GM08714 (cell line): ENCODE data around the gene AQP11.
"Not testable (repeated sequence)": the region's sequence is repeated elsewhere in the genome, so short reads cannot be mapped to it uniquely, and the experiment has no call there.

Experiments
- H3K4me3 ChIP-seq: fragments of 200-500 bp; sonication (Bioruptor generic); 2 replicates; pipeline ENCODE4 v1.5.1; 2014; ENCODE audit warnings: mild to moderate bottlenecking, low read length, inconsistent platforms
- ZNF274 ChIP-seq: IDR thresholded peaks from 2 replicates; pipeline ENCODE4 v1.6.1; 2012; ENCODE audit warnings: mild to moderate bottlenecking, low read depth, low read length

The AQP11 gene

DNA sequence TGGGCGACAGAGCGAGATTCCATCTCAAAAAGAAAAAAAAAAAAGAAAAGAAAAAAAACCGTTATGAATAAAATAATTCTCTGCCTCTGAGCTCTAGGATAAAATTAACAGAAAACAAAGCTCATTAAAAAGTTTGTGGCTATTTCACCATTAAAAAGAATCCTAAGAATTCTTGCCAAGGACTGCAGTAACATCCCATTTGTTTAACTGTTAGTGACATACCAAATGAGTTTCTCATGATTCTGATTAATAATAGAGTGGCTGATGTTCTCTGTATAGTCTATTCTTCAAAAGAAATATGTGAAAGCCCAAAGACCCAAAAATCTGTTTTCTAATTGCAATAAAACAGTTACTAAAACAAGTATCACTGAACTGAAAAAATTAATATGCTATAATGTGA lies 28.1 kb downstream of the AQP11 start:
- no peak overlapping the region for H3K4me3 ChIP-seq
- TF ChIP-seq ZNF274 = no peak

DNA sequence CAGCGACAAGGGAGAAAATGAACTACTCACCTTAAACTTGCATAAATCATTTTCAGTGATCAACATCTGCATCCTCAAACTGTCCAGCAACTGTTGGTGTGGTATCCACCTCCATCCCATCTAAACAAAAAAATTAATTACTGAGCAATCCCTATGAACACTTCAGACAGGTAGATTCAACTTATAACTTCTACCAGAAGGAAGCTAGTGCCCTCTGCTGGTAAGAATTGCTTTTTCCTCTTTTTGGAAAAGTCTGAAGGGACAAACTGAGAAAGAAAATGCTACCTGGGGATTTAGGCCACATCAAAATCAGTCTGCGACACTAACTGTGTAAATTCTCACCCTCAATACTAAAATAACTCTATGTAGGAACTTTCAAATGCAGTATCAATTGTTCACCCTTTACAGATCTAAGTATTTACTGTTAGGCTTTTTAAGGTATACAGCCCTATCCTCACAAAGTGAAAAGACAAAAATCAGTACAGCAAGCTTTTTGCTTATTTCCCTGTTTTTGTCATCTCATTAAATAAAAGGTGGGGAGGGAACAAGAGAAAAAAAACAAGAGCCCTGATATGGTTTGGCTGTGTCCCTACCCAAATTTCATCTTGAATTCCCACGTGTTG lies 29.9 kb downstream of the AQP11 start:
- H3K4me3 ChIP-seq = no peak overlapping the region
- no peak for TF ChIP-seq ZNF274

DNA sequence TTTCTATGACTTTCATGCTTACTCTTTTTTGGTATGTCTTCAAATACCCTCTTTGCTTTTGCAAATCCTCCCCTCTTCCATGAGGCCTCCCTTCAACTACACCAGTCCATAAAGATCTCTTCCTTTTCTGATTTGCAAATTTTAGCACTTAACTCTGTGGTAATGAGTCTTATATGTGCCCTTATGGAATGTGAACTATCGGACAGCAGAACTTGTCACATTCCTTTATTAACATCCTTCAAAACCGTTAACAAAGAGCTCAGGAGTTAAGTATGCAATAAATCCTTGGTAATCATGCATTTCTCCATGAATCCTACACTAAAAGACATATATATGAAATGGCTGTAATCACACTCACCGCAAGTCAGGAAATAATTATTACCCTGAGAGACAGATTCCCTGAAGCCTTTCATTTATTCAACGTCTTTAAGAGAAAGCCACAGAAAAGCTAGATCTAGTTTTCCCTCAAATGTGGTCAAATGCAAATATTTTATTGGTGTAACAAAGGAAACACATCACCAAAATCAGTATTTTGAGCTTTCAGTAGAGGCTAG lies 40.5 kb downstream of the AQP11 start:
- TF ChIP-seq ZNF274 = no peak
- no peak overlapping the region for H3K4me3 ChIP-seq

DNA sequence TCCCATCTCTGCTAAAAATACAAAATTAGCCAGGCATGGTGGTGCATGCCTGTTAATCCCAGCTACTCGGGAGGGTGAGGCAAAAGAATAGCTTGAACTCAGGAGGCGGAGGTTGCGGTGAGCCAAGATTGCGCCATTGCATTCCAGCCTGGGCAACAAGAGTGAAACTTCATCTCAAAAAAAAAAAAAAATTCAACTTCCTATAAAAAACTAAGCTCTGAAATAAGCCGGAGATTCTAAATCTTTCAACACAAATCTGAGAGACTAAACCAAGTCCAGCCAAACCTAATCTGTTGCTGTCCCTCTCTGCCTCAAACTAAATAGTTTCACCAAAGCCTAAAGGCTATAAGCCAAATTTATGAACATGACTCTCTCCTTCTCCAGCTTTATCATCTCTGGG lies 44.2 kb downstream of the AQP11 start:
- not testable (repeated sequence) for H3K4me3 ChIP-seq

DNA sequence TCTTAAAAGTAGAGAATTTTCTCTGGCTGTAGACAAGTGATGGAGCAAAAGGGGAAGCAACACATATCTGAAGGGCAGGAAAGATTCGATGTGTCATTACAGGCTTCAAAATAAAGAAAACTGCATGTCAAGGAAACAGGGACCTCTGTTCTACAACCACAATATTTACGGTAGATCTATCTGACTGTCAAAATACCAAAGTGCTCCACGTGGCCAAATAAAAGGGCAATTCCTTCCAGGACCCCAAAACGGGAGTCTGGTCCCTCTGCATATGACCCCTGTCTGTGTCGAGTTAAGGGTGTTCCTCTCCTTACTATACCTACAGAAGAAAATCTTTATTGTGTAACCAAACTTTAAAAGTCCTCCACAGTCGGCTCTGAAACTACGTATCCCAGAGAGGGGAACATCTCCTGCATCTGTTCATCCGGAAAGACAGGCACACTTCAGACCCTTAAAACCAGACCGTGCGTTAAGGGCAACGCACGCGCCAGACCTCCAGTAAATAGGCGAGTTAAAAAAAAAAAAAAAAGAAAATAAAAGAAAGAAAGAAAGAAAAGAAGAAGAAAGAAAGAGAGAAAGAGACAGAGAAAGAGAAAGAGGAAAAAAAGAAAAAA lies 47.1 kb downstream of the AQP11 start:
- peak overlapping the region; percentile 93 for H3K4me3 ChIP-seq
- TF ChIP-seq ZNF274 = no peak

DNA sequence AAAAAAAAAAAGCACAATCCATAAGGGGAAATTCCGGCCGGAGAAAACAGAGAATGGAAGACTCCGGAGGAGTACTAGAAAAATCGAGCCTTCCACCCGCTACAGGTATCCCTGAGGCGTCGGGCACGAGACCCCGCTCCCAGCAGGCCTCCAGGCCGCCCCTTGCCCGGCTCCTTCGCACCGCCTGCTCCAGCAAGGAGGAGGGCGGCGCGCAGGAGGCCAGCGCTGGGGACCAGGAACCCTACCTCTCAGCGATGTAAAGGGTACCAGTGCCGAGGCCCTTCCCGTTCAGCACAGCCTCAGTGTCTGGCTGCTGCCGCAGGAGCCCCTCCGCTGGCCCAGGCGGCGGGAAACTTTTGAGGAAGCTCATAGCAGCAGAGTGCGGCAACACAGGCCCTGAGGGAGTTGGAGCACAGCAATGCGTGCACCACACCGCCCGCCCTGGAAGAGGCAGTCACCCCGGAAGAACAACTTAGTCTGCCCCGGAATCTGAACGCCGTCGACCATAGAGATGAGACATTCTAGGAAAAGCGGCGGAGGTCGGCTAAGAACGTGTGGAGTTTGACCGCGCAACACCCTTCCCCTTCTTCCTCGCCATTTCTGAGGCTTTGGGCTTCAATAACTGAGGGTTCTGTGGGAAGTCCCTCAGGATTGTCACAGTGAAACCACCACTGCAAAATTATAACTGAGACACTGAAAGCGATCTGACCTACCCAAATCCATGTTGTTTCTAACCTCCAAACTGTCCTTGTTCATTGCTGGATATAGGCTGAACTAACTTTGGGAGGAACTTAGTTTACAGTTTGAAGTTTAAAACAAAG lies 47.8 kb downstream of the AQP11 start, which contains the start of gene CLNS1A:
Gene CLNS1A (minus strand): TSS at position 450 of the 821 bp plus-strand sequence. CDS start 80 bp downstream, at position 370.
- peak within 1 kb of the TSS; percentile 93 for H3K4me3 ChIP-seq
- TF ChIP-seq ZNF274 = no peak

DNA sequence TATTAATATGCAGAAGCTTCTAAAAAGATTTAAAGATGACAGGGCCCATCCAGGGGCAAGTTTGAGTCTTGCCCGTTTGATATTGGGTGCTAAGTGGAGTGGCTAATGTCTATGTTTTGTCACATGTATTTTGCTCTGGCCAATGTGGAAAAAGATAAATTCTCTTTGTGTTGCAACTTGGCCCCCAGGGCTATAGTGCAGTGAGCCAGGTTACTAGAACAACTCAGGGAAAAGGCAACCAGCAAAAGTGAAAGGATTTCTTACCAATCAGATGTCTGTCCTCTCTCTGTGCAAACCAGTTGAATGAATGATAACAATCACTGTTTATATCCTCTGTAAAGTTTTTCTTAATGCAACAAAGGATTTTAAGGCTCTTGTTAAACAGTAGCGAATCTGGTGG lies 52.5 kb downstream of the AQP11 start:
- no peak for TF ChIP-seq ZNF274
- no peak overlapping the region for H3K4me3 ChIP-seq

DNA sequence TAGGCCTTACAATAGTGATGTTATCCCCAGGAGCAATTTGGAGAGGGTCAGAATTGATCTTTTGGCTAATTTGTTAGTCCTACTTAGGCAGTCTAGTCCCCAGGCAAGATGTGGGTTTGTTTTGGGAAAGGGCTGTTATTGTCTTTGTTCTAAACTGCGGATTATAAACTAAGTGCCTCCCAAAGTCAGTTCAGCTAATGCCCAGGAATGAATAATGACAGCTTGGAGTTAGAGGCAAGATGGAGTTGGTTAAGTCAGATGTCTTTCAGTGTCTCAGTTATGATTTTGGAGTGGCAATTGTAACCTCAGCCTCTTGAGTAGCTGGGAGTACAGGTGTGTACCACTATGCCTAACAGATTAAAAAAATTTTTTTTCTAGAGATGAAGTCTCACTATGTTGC lies 55.1 kb downstream of the AQP11 start:
- TF ChIP-seq ZNF274 = no peak
- H3K4me3 ChIP-seq = no peak overlapping the region

DNA sequence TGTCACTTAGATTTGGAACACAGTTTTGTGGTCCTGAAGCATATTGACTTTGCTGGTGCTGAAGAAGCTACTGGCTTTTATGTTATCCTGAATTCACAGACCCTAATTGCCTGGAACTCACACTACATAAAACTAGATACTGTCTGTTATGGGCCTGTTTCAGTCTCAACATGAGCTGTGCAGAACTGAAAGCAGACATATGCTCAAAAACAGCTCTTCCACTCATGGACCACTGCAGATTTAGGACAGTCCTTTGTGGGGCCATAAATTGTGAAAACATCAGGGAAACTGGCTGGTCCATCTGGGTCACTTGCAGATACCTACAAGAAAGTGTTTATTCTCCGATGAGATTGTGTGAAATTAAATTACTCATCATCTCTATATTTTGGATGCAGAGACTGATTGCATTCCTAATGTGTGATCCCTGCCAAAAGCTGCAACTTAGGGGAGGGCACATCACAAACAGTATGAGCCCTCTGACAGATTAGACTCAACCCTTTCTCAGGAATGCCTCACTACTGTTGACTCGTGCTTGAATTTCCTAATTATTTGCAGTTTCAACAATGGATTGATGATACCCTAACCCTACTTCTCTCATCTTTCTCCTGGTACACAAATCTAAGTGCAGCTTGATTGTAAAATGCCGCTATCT lies 58.0 kb downstream of the AQP11 start:
- H3K4me3 ChIP-seq = no peak overlapping the region
- TF ChIP-seq ZNF274 = no peak

DNA sequence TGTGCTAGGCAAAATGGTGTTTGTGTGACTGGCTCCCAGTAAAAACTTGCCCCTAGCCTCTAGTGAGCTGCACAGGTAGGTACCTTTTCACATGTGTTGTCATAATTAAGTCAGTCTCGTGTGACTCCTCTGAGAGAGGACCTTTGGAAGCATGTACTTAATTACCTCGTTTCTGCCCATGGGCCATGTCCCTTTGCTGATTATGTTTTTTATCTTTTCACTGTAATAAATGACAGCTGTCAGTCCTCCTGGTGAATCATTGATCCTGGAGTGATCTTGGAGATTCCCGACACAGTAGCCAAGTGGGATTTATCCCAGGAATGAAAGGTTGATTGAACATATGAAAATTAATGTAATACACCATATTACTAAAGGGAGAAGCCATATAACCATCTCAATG lies 60.4 kb downstream of the AQP11 start:
- no peak overlapping the region for H3K4me3 ChIP-seq
- TF ChIP-seq ZNF274 = no peak

DNA sequence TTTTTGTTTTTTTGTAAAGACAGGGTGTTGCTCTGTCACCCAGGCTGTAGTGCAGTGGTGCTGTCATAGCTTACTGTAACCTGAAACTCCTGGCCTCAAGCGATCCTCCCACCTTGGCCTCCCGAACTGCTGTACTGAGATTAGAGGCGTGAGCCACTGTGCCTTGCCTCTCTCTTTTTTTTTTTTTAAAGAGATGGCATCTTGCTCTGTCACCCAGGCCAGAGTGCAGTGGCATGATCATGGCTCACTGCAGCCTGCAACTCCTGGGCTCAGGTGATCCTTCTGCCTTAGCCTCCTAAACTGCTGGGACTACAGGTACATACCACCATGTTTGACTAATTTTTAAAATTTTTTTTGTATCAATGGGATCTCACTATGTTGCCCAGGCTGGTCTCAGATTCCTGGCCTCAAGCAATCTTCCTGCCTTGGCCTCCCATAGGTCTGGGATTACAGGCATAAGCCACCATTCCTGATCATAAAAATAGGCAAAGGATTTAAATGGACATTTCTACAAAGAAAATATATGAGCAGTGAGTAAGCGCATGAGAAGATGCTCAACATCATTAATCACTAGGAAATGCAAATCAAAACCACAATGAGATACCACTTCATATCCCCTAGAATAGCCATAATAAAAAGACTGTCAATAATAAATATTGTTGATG lies 65.1 kb downstream of the AQP11 start:
- no peak for TF ChIP-seq ZNF274
- no peak overlapping the region for H3K4me3 ChIP-seq

DNA sequence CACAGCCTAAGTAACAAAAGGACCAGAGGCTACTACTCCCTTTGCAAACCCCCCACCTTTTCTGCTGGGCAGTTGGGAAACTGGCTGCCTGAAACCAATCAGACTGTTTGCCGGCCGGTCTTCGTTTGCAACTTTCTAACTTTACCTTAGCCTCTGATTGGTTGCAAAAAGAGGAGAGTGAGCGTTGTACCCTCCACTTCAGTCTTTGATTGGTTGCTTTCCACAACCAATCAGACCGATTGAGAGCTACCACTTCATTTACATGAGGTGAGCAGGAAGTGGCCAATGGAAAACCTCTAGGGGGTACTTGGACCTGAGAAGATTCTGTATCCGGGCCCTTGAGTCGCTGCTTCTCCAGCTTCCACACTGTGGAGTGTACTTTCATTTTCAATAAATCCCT lies 66.6 kb downstream of the AQP11 start:
- TF ChIP-seq ZNF274 = no peak

DNA sequence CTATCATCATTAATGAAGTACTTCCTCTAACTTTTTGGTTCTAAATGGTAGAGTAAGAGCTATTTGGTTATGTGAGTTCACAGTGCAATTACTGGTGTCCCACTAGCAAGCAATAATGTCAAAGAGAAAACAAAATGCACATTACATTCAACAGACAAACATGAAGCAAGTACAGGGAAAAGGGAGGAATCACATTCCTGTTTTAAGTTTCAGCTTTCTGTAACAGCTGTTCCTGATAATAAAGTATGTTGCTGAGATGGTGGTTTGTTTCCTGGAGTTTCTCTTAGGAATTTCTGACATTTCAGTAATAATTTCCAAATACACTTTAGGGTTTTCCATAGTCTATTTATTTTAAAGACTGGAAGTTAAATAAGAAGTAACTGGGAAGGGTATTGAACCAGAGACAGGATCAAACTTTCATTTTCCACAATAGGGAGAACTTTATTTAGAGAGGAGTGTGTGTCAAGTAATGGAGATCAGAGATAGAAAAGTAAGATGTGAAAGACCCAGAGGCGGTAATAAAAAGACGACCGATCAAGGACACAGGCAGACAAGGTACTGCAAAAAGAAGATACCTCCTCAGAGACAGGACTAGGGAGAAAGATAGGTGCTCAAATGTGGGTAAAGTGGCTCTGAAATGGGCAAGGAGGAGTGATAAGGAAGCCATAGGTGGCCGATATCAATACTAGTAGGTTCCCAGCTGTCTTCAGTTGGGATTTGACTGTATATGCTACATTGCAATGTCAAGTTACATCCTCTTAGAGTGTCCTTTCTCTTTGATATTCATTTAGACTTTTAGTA lies 68.7 kb downstream of the AQP11 start:
- TF ChIP-seq ZNF274 = no peak
- H3K4me3 ChIP-seq = no peak overlapping the region

More for the DNA sequence above, 66.6 kb downstream of the AQP11 start:
- no peak overlapping the region for H3K4me3 ChIP-seq
